Kidney (tissue), 14 donors: ENCODE data around the gene ANKMY1. TPM values are rescaled to one million over a fixed set of nuclear protein-coding genes. Genes with fewer than 3 reads are reported as not detected.
A peak's percentile ranks its signal among the peaks of the same experiment; 100 is the strongest.

Experiments used
- DNase-seq, 5 donors: peaks; one replicate each; pipeline ENCODE4 v3.0.0-alpha.2; 2013 to 2020
- FAIRE-seq: peaks from 2 replicates; lab custom pipeline; 2012; peaks lifted over from hg19 to GRCh38; lab: Jason Lieb, UNC
- H3K27ac ChIP-seq, 2 donors: one replicate each; pipeline ENCODE4 v1.7.0; 2013; ENCODE audit warnings: low read depth in 2 of 2, low read length in 2 of 2, inconsistent platforms in 1 of 2
- H3K27me3 ChIP-seq: one replicate; pipeline ENCODE4 v1.7.1; 2013; ENCODE audit warnings: low read length, inconsistent platforms; ENCODE audit not compliant: control insufficient read depth, insufficient read depth
- H3K36me3 ChIP-seq, 3 donors: one replicate each; pipeline versions ENCODE4 v1.7.0 to v1.7.1; 2013; ENCODE audit warnings: low read length in 3 of 3, control low read depth in 1 of 3, inconsistent platforms in 1 of 3; ENCODE audit not compliant: insufficient read depth in 3 of 3, control insufficient read depth in 2 of 3
- H3K4me1 ChIP-seq, 3 donors: one replicate each; pipeline versions ENCODE4 v1.7.0 to v1.7.1; 2013; ENCODE audit warnings: low read length in 3 of 3, inconsistent platforms in 1 of 3, low read depth in 1 of 3; ENCODE audit not compliant: control insufficient read depth in 2 of 3, insufficient read depth in 2 of 3
- H3K4me3 ChIP-seq, 3 donors: one replicate each; pipeline versions ENCODE4 v1.7.0 to v1.8.1; 2013; ENCODE audit warnings: low read length in 3 of 3, control low read depth in 1 of 3, inconsistent platforms in 1 of 3
- H3K9ac ChIP-seq, 3 donors: one replicate each; pipeline versions ENCODE4 v1.7.0 to v1.7.1; 2013; ENCODE audit warnings: low read length in 3 of 3, control low read depth in 1 of 3, inconsistent platforms in 1 of 3
- H3K9me3 ChIP-seq, 3 donors: one replicate each; pipeline versions ENCODE4 v1.7.0 to v1.7.1; 2013; ENCODE audit warnings: low read length in 3 of 3, control low read depth in 1 of 3, inconsistent platforms in 1 of 3; ENCODE audit not compliant: control insufficient read depth in 2 of 3, insufficient read depth in 1 of 3
- CTCF ChIP-seq: IDR thresholded peaks from 3 replicates; pipeline ENCODE4 v1.5.1; 2012; ENCODE audit warnings: mild to moderate bottlenecking, moderate library complexity, borderline replicate concordance; ENCODE audit not compliant: insufficient read depth; ENCODE audit errors: extremely low read depth
- intact Hi-C: fragments of 100-400 bp; cut with DNase I; formaldehyde crosslinking; loops from one replicate; pipeline ENCODE4 v1.11.1; 2022
- polyA plus RNA-seq: library from polyadenylated mRNA; stranded (reverse); fragments of 350-450 nt; fragmentation: Illumina TruSeq; extraction: RNeasy Lipid Tissue Mini Kit (QIAGEN cat#74804); gene quantifications from one replicate; pipeline ENCODE4 v1.2.3, GENCODE V29; 2014; ENCODE audit warnings: low read depth, low replicate concordance; ENCODE audit not compliant: insufficient read depth
- total RNA-seq: library from RNA; stranded (reverse); fragmentation: NEBNext Ultra II Directional; extraction: Animal tissue kit (Norgen Biotek cat#: 25700); gene quantifications from one replicate; pipeline ENCODE4 v1.2.1, GENCODE V29; 2021
- donor health status: control.
- donor health status: control.
- donor health status: control.
- donor health status: control.
- donor health status: control.
- donor health status: DM: yes; HTN: yes; CAD: no.
- donor health status: Normal renal cell carcinoma (clear cell type).

The ANKMY1 gene
- total and polyA plus RNA-seq, 2 donors from 2014 or later = 3.0 to 22.1 TPM

GRCh38 chr2:240432430-240432819 is 125.4 kb downstream of the ANKMY1 start:
- no peaks in the 10 kb centered on the region for H3K27me3 ChIP-seq
- H3K9me3 ChIP-seq = no peaks in the 10 kb centered on the region
- no peak overlapping the region for H3K27ac ChIP-seq
- H3K9ac ChIP-seq = no peak overlapping the region
- peak in 3 of 5 donors; percentile 3 to 40 (median 30) for DNase-seq
- no peak for TF ChIP-seq CTCF
- H3K36me3 ChIP-seq = no peaks in the 10 kb centered on the region
- intact Hi-C loops = no loop called here
- H3K4me3 ChIP-seq = no peak overlapping the region
- H3K4me1 ChIP-seq = peaks cover 0 to 3% (median 2%) of the 10 kb centered on the region in 3 donors
- FAIRE-seq = no peak

GRCh38 chr2:240431661-240432424 is 125.9 kb downstream of the ANKMY1 start:
- no peak overlapping the region for H3K4me3 ChIP-seq
- FAIRE-seq (no peak), DNase-seq (peak in 3 of 5 donors; percentile 9 to 57 (median 33))
- intact Hi-C loops = no loop called here
- no peaks in the 10 kb centered on the region for H3K27me3 ChIP-seq
- H3K36me3 ChIP-seq = no peaks in the 10 kb centered on the region
- H3K4me1 ChIP-seq = peaks cover 0 to 1% (median 0%) of the 10 kb centered on the region in 3 donors
- no peaks in the 10 kb centered on the region for H3K9me3 ChIP-seq
- no peak overlapping the region for H3K27ac ChIP-seq
- no peak for TF ChIP-seq CTCF
- H3K9ac ChIP-seq = no peak overlapping the region

GRCh38 chr2:240431271-240431660 is 126.5 kb downstream of the ANKMY1 start:
- intact Hi-C loops = no loop called here
- H3K9me3 ChIP-seq = no peaks in the 10 kb centered on the region
- no peak overlapping the region for H3K9ac ChIP-seq
- H3K27me3 ChIP-seq = no peaks in the 10 kb centered on the region
- DNase-seq (peak in 2 of 5 donors; percentile 7 to 56), FAIRE-seq (no peak)
- no peak overlapping the region for H3K27ac ChIP-seq
- H3K36me3 ChIP-seq = no peaks in the 10 kb centered on the region
- H3K4me1 ChIP-seq = no peaks in the 10 kb centered on the region
- no peak for TF ChIP-seq CTCF
- H3K4me3 ChIP-seq = no peak overlapping the region
